IPS DF 19.7 (cell line): Measurements from ENCODE around the gene HSPH1.

ENCODE experiments used
- DNase-seq: peaks from one replicate; pipeline ENCODE4 v3.0.0-alpha.2; 2013; ENCODE audit warnings: low read depth, low spot score

The HSPH1 gene

GRCh38 chr13:31096654-31097302 is 64.9 kb downstream of the HSPH1 start:
- no peak for DNase-seq

- no peak for DNase-seq
These were observed 67.2 kb downstream of the HSPH1 start for GRCh38 chr13:31094331-31095015.

GRCh38 chr13:31093145-31093885 is 68.4 kb downstream of the HSPH1 start:
- DNase-seq = no peak

DNA sequence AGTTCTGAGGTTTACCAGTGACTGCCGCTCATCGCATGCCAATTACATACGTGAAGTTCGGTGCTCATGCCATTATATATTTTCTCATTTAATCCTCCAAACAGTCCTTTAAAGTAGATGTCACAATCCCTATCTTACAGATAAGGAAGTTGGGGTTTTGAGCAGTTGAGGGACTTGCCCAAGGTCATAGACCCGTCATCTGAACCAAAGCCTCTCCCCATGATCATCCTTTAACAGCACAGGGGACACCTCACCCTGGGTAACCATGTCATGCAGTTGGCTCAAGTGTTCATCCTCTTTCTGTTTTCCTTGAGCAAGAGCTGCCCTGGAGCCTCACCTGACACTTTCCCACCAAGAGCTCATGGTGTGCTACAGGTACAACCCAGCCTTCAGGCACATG is 69.1 kb downstream of the HSPH1 start:
- DNase-seq = no peak

DNA sequence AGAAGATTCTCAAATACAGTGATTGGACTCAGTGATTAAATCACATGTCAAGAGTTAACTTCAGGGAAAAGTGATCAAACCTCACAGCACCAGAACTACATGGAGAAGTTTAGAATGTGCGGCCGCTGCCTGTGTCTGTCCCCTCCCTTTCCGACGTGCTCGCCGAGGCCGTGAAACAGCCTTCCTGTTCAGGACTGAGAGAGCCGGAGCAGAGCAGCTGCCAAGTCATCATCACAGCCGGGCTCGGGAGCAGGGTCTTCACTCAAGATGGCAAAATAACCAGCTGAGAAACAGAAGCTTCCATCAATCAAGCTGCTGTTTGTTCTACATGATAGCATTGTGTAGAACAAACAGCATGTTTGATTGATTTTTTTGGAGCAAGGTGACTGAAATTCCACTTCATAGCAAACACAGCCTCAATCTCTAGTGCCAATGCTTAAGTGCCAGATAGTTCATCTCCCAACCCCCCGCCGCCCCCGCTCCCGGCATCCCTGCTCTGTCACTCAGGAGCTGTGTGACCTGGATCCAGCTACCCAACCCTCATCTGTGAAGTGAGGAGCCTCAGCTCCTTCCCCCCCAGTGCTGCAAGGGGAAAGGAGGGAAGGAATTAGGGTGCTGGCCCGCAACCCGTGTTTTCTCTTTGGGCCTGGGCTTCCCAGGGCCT is 70.6 kb downstream of the HSPH1 start:
- DNase-seq = no peak

- DNase-seq = no peak
These were observed 71.6 kb downstream of the HSPH1 start for GRCh38 chr13:31090096-31090495.

- no peak for DNase-seq
These were observed 72.1 kb downstream of the HSPH1 start for GRCh38 chr13:31089649-31090048.

DNA sequence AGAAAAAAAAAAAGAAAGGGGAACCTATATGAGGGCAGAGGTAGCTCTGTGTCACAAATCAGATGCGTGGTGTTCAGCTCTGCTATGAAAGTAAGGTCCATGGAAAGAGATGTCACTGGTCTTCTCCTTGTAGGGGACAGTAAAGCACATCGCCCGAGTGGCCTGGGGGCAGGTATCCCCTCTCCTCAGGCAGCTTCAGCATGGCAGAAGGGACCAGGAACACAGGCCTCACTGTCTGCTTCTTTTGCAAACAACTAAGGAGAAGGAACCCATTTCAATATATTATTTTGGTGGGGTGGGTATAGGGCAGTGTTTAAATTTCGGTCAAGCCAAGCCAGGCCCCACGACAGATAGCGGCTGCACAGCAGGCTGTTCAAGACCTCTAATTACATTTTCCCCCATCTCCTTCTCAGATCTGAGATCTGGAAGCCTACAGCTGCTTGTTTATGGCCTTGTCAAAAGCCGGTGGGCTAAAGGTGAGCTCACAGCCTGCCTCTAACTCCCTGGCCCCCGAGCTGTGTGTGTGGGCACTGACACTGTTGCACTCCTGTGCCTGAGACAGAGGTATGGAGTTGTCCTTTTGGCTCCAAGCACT is 72.8 kb downstream of the HSPH1 start:
- no peak for DNase-seq
